Measurements from ENCODE around the gene TFB1M. TPM values are rescaled to one million over a fixed set of nuclear protein-coding genes. Genes with fewer than 3 reads are reported as not detected.

Gene TFB1M
- total and polyA plus RNA-seq, 9 of the 15 experiments (the other 6 are each of a cell fraction or from before 2014, with no cell fraction given), result 34.6 to 145 (median 40.4) TPM

DNA sequence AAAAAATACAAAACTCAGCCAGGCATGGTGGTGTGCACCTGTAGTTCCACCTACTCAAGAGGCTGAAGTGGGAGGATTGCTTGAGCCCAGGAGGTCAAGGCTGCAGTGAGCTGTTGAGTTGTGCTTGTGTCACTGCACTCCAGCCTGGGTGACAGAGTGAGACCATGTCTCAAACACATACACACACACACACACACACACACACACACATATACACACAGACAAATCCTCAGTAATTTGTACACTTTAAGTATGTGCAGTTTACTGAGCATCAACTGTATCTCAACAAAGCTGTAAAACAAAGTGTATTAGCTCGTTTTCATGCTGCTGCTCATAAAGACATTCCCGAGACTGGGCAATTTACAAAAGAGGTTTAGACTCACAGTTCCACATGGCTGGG, 7.3 kb downstream of the TFB1M start:
- no peak overlapping the region for H3K27ac ChIP-seq (ENCODE audit: extremely low read depth, low read depth, low read length)
- WGBS (ENCODE audit: insufficient coverage, low coverage, missing lambda C conversion rate), result 83% methylated on average over 2 of the region's 2 CpGs
- no peaks in the 10 kb centered on the region for H3K27me3 ChIP-seq (ENCODE audit: control insufficient read depth in 2 of 2, insufficient read depth in 2 of 2, low read length in 2 of 2)
- ChIA-PET CTCF (ENCODE audit: low intra/inter-chr PET ratio) (no interaction called here), POLR2A (interaction anchor here (0.7 to 1.3 kb wide), 3 partner anchors 8 to 78 kb away, joined by 3 to 4 read pairs (median 3); no protein-coding TSS in a partner anchor)
- H3K4me3 ChIP-seq, result no peak overlapping the region
- ATAC-seq (peak; percentile 39; the same call in 1 of the 3 replicates), DNase-seq (ENCODE audit: extremely low read depth in 1 of 4, low spot score in 3 of 4) (no peak), FAIRE-seq (peak; percentile 15)
- H3K36me3 ChIP-seq (ENCODE audit: control insufficient read depth, insufficient read depth, low read length), result peaks cover 87% of the 10 kb centered on the region
- no peaks in the 10 kb centered on the region for H3K9me3 ChIP-seq (replicated peaks; ENCODE audit: control insufficient read depth, insufficient read depth, low read depth, low read length)
- peaks cover 9% of the 10 kb centered on the region; the same call in 2 of the 3 replicates for H3K79me2 ChIP-seq (ENCODE audit: control insufficient read depth, insufficient read depth, low read length)
- TF ChIP-seq, protein P1, sequence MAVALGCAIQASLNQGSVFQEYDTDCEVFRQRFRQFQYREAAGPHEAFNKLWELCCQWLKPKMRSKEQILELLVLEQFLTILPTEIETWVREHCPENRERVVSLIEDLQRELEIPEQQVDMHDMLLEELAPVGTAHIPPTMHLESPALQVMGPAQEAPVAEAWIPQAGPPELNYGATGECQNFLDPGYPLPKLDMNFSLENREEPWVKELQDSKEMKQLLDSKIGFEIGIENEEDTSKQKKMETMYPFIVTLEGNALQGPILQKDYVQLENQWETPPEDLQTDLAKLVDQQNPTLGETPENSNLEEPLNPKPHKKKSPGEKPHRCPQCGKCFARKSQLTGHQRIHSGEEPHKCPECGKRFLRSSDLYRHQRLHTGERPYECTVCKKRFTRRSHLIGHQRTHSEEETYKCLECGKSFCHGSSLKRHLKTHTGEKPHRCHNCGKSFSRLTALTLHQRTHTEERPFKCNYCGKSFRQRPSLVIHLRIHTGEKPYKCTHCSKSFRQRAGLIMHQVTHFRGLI (CRISPR knock-in tag; IDR thresholded peaks at IDR 0.05), result no peak
- no peak for TF ChIP-seq STAT5B (CRISPR knock-in tag; IDR thresholded peaks at IDR 0.05)
- TF ChIP-seq CLOCK (CRISPR knock-in tag; IDR thresholded peaks at IDR 0.05; ENCODE audit: borderline replicate concordance), result no peak
- no peak for TF ChIP-seq MEF2D (tag; conservative IDR thresholded peaks at IDR 0.05; ENCODE audit: low read depth)
- TF ChIP-seq ZNF175 (CRISPR knock-in tag; IDR thresholded peaks at IDR 0.05; ENCODE audit: low read depth), result no peak
- TF ChIP-seq RBFOX2 (IDR thresholded peaks at IDR 0.05; ENCODE audit: low read depth, low read length), result no peak
- TF ChIP-seq, protein P2, sequence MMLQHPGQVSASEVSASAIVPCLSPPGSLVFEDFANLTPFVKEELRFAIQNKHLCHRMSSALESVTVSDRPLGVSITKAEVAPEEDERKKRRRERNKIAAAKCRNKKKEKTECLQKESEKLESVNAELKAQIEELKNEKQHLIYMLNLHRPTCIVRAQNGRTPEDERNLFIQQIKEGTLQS (IDR thresholded peaks at IDR 0.05), result no peak
- TF ChIP-seq, protein P2 (CRISPR knock-in tag; conservative IDR thresholded peaks at IDR 0.05), result no peak
- TF ChIP-seq, protein P3, sequence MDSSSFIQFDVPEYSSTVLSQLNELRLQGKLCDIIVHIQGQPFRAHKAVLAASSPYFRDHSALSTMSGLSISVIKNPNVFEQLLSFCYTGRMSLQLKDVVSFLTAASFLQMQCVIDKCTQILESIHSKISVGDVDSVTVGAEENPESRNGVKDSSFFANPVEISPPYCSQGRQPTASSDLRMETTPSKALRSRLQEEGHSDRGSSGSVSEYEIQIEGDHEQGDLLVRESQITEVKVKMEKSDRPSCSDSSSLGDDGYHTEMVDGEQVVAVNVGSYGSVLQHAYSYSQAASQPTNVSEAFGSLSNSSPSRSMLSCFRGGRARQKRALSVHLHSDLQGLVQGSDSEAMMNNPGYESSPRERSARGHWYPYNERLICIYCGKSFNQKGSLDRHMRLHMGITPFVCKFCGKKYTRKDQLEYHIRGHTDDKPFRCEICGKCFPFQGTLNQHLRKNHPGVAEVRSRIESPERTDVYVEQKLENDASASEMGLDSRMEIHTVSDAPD (CRISPR knock-in tag; IDR thresholded peaks at IDR 0.05), result no peak
- no peak for TF ChIP-seq PHF20 (IDR thresholded peaks at IDR 0.05; ENCODE audit: partially characterized antibody)
- H4K20me1 ChIP-seq (replicated peaks; ENCODE audit: control insufficient read depth, insufficient read depth, low read length), result no peaks in the 10 kb centered on the region
- no peak overlapping the region for H2AFZ ChIP-seq (ENCODE audit: low read depth, low read length)
- no peaks in the 10 kb centered on the region for H3K9me1 ChIP-seq (ENCODE audit: control insufficient read depth, insufficient read depth, low read length)
- H3K4me2 ChIP-seq (ENCODE audit: insufficient read depth, low read length), result no peak overlapping the region
- in situ Hi-C loops (cut with MboI) (loop anchor here (25.0 kb wide), 1 partner anchor 1880 kb away; no protein-coding TSS in a partner anchor), intact Hi-C loops (cut with micrococcal nuclease) (no loop called here)
- H3K4me1 ChIP-seq (replicated peaks in 1 of 2; ENCODE audit: control insufficient read depth in 2 of 2, insufficient read depth in 2 of 2, low read length in 2 of 2), result no peaks in the 10 kb centered on the region; a peak in 1 of 5 replicates
- no TSS peak for BruUV-seq (replicated peaks)
- no peak overlapping the region for H3K9ac ChIP-seq (ENCODE audit: insufficient read depth in 1 of 2, low read depth in 2 of 2, low read length in 2 of 2)
